A673 (cell line): ENCODE data around the gene PWWP2A.

Source experiments
- CTCF ChIP-seq: fragments of 300-800, 200-600 bp; sonication (generic); conservative IDR thresholded peaks from 2 replicates; pipeline ENCODE4 v1.5.1; 2017; ENCODE audit warnings: low read depth, mild to moderate bottlenecking, antibody characterized with exemption, low read length, moderate library complexity, mixed read lengths
- EZH2 ChIP-seq: fragments of 200-600 bp; sonication (generic); IDR thresholded peaks from 2 replicates; pipeline ENCODE4 v1.6.1; 2017; ENCODE audit warnings: borderline replicate concordance, low read depth, mild to moderate bottlenecking, mixed read lengths, antibody characterized with exemption, low read length; ENCODE audit not compliant: poor library complexity, severe bottlenecking

- TF ChIP-seq CTCF, result no peak
- no peak for TF ChIP-seq EZH2
These were observed 74.3 kb downstream of the PWWP2A start for GRCh38 chr5:160044967-160045366.
